IMR-90 (cell line): Measurements from ENCODE around the gene HPSE2.
A peak's percentile ranks its signal among the peaks of the same experiment; 100 is the strongest.

Experiments used
- CEBPB ChIP-seq: IDR thresholded peaks from 2 replicates; pipeline ENCODE4 v1.6.1; 2012; ENCODE audit warnings: low read depth, low read length, improper control_type of control experiment
- CHD1 ChIP-seq: IDR thresholded peaks from 2 replicates; pipeline ENCODE4 v1.6.1; 2012; ENCODE audit warnings: low read depth, low read length, improper control_type of control experiment
- RAD21 ChIP-seq: IDR thresholded peaks from 2 replicates; pipeline ENCODE4 v1.6.1; 2012; ENCODE audit warnings: low read length, improper control_type of control experiment
- SMC3 ChIP-seq: fragments of 150-350 bp; IDR thresholded peaks from 2 replicates; pipeline ENCODE4 v1.6.1; 2016; ENCODE audit warnings: low read depth, mild to moderate bottlenecking, antibody characterized with exemption, low read length, moderate library complexity
- TF ChIP-seq, protein P1 (sequence below): conservative IDR thresholded peaks from 2 replicates; pipeline ENCODE4 v1.5.1; 2012; ENCODE audit warnings: mild to moderate bottlenecking, low read depth, low read length, improper control_type of control experiment

DNA sequence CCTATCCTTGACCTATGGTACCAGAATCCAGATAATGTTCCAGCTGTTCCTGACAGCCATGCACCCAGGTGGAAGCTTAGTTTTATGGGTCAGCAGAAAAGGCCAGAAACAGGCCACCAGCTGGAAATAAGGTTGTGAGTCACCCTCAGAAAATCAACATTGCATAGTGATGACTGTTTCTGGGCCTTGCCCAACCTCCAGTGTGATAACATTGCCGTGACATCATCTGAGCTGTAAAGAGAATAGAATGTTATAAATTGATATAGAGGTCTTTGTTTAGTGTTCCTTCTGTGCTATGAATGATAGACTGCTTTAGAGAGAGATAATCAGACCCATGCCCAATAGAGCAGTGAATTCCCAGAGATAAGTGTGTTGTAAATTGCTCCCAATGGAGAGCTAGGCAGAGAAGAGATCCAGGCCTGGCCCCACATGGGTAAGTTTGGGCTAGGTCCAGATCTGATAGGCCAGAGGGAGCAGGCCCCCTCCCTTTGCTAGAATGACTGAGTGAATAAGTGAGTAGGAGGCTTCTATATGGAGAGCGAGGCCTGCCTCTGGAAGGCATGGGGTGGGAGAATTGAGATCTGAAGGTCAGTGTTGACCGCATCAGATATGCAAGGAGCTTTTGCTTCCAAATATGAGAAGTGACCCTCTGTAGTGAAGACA, 774.7 kb downstream of the HPSE2 start:
- TF ChIP-seq, protein P1, sequence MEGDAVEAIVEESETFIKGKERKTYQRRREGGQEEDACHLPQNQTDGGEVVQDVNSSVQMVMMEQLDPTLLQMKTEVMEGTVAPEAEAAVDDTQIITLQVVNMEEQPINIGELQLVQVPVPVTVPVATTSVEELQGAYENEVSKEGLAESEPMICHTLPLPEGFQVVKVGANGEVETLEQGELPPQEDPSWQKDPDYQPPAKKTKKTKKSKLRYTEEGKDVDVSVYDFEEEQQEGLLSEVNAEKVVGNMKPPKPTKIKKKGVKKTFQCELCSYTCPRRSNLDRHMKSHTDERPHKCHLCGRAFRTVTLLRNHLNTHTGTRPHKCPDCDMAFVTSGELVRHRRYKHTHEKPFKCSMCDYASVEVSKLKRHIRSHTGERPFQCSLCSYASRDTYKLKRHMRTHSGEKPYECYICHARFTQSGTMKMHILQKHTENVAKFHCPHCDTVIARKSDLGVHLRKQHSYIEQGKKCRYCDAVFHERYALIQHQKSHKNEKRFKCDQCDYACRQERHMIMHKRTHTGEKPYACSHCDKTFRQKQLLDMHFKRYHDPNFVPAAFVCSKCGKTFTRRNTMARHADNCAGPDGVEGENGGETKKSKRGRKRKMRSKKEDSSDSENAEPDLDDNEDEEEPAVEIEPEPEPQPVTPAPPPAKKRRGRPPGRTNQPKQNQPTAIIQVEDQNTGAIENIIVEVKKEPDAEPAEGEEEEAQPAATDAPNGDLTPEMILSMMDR, result no peak
- TF ChIP-seq RAD21 (no peak), SMC3 (no peak), CEBPB (peak; percentile 98), CHD1 (no peak)
